Renal cortex interstitium (tissue), 15 donors: Measurements from ENCODE around the gene MFGE8. TPM values are rescaled to one million over a fixed set of nuclear protein-coding genes. Genes with fewer than 3 reads are reported as not detected.
"Not testable (repeated sequence)": the region's sequence is repeated elsewhere in the genome, so short reads cannot be mapped to it uniquely, and the experiment has no call there.

Experiments used
- DNase-seq, 11 donors: peaks; one replicate each; pipeline ENCODE4 v3.0.0-alpha.2; 2013; ENCODE audit warnings: low read depth in 9 of 11, low spot score in 4 of 11; ENCODE audit errors: extremely low read depth in 1 of 11
- long read RNA-seq, 16 experiments: transcript quantifications; one replicate each; lab custom pipeline, GENCODE V29; 2026
- polyA plus RNA-seq, 3 donors: library from polyadenylated mRNA; unstranded; fragments of 120-200 nt; gene quantifications; one replicate each; pipeline ENCODE4 v1.2.1, GENCODE V29; 2013; ENCODE audit not compliant: insufficient read length in 3 of 3

The MFGE8 gene, protein sequence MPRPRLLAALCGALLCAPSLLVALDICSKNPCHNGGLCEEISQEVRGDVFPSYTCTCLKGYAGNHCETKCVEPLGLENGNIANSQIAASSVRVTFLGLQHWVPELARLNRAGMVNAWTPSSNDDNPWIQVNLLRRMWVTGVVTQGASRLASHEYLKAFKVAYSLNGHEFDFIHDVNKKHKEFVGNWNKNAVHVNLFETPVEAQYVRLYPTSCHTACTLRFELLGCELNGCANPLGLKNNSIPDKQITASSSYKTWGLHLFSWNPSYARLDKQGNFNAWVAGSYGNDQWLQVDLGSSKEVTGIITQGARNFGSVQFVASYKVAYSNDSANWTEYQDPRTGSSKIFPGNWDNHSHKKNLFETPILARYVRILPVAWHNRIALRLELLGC
- 100 to 1,000 TPM in 2 of 3 donors, 10 to 100 TPM in 1; 84.1 to 136 (median 103) TPM for polyA plus RNA-seq
- long read RNA-seq, donor 1, transcript MFGE8-201 (8 exons, 1,937 nt): major isoform, 17 of 34 reads
- long read RNA-seq, donor 1, partial matches to known transcripts: 11 of 34 reads
- long read RNA-seq, donor 1, other reads (novel, unspliced or antisense): 0 of 34 reads
- long read RNA-seq, donor 2, transcript MFGE8-201 (8 exons, 1,937 nt): major isoform, 19 of 28 reads
- long read RNA-seq, donor 2, partial matches to known transcripts: 0 of 28 reads
- long read RNA-seq, donor 2, other reads (novel, unspliced or antisense): 0 of 28 reads
- long read RNA-seq, donor 3, transcript MFGE8-201 (8 exons, 1,937 nt): major isoform, 21 of 33 reads
- long read RNA-seq, donor 3, partial matches to known transcripts: 7 of 33 reads
- long read RNA-seq, donor 3, other reads (novel, unspliced or antisense): 0 of 33 reads
- long read RNA-seq, donor 4, transcript MFGE8-201 (8 exons, 1,937 nt): major isoform, 21 of 35 reads
- long read RNA-seq, donor 4, transcript MFGE8-217 (1 exons, 2,464 nt): minor isoform, 5 of 35 reads
- long read RNA-seq, donor 4, transcript MFGE8-214 (3 exons, 801 nt): minor isoform, 6 of 35 reads
- long read RNA-seq, donor 4, partial matches to known transcripts: 0 of 35 reads
- long read RNA-seq, donor 4, other reads (novel, unspliced or antisense): 0 of 35 reads
- long read RNA-seq, donor 5: 0 reads
- long read RNA-seq, donor 6, transcript MFGE8-201 (8 exons, 1,937 nt): major isoform, 23 of 47 reads
- long read RNA-seq, donor 6, transcript MFGE8-217 (1 exons, 2,464 nt): minor isoform, 12 of 47 reads
- long read RNA-seq, donor 6, partial matches to known transcripts: 7 of 47 reads
- long read RNA-seq, donor 6, other reads (novel, unspliced or antisense): 0 of 47 reads
- long read RNA-seq, donor 7, transcript MFGE8-201 (8 exons, 1,937 nt): major isoform, 20 of 28 reads
- long read RNA-seq, donor 7, transcript MFGE8-217 (1 exons, 2,464 nt): minor isoform, 6 of 28 reads
- long read RNA-seq, donor 7, partial matches to known transcripts: 0 of 28 reads
- long read RNA-seq, donor 7, other reads (novel, unspliced or antisense): 0 of 28 reads
- long read RNA-seq, donor 8: 0 reads
- long read RNA-seq, donor 9, transcript MFGE8-201 (8 exons, 1,937 nt): major isoform, 22 of 34 reads
- long read RNA-seq, donor 9, partial matches to known transcripts: 5 of 34 reads
- long read RNA-seq, donor 9, other reads (novel, unspliced or antisense): 0 of 34 reads
- long read RNA-seq, donor 10, transcript MFGE8-201 (8 exons, 1,937 nt): major isoform, 26 of 38 reads
- long read RNA-seq, donor 10, partial matches to known transcripts: 6 of 38 reads
- long read RNA-seq, donor 10, other reads (novel, unspliced or antisense): 0 of 38 reads
- long read RNA-seq, donor 11, transcript MFGE8-201 (8 exons, 1,937 nt): major isoform, 13 of 21 reads
- long read RNA-seq, donor 11, partial matches to known transcripts: 0 of 21 reads
- long read RNA-seq, donor 11, other reads (novel, unspliced or antisense): 0 of 21 reads
- long read RNA-seq, donor 12, partial matches to known transcripts: 0 of 8 reads
- long read RNA-seq, donor 12, other reads (novel, unspliced or antisense): 0 of 8 reads
- long read RNA-seq, donor 13: 0 reads
- long read RNA-seq, donor 14, transcript MFGE8-201 (8 exons, 1,937 nt): major isoform, 20 of 25 reads
- long read RNA-seq, donor 14, partial matches to known transcripts: 0 of 25 reads
- long read RNA-seq, donor 14, other reads (novel, unspliced or antisense): 0 of 25 reads
- long read RNA-seq, donor 15, transcript MFGE8-201 (8 exons, 1,937 nt): major isoform, 11 of 15 reads
- long read RNA-seq, donor 15, partial matches to known transcripts: 0 of 15 reads
- long read RNA-seq, donor 15, other reads (novel, unspliced or antisense): 0 of 15 reads
- long read RNA-seq, donor 16, transcript MFGE8-217 (1 exons, 2,464 nt): minor isoform, 23 of 104 reads
- long read RNA-seq, donor 16, transcript MFGE8-214 (3 exons, 801 nt): minor isoform, 11 of 104 reads
- long read RNA-seq, donor 16, transcript MFGE8-201 (8 exons, 1,937 nt): major isoform, 58 of 104 reads
- long read RNA-seq, donor 16, partial matches to known transcripts: 6 of 104 reads
- long read RNA-seq, donor 16, other reads (novel, unspliced or antisense): 0 of 104 reads

DNA sequence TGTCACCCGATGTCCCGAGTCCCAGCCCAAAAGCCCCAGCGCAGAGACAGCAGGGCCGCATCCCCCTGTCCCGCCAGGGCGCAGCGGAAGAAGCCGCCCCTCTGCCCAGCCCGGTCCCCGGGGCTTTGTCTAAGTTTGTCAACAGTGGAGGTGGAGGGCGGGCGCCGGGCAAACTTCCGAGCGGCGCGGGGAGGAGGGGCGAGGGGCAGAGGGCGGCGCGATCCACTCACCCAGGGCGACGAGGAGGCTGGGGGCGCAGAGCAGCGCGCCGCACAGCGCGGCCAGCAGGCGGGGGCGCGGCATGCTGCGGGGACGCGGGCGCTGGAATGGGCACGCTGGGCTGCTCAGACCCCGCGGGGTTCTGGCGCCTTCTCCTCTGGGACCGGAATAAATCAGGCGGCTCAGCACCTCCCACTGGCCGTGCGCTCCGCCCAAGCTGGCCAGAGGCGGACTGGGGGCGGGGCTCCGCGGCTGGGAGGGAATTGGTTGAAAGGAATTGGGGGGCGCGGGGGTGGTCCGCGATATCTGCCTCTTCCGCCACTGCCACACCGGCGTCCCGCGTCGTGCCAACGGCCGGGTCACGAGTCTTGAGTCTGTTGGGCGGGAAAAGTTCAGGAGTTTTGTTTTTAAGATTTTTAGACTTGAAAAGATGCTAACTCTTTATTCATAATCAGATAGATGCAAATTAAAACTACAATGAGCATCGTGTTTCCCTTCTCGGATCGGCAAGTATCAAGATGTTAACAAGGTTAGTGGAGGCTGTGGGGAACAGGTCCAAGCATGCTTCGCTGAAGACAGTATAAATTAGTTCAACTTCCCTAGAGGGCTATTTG lies at the start of gene MFGE8:
Gene MFGE8 (minus strand): TSS at position 363 of the 833 bp plus-strand sequence. CDS start 60 bp downstream, at position 303.
- peak in 6 of 11 donors; percentile 73 to 82 (median 78) for DNase-seq

DNA sequence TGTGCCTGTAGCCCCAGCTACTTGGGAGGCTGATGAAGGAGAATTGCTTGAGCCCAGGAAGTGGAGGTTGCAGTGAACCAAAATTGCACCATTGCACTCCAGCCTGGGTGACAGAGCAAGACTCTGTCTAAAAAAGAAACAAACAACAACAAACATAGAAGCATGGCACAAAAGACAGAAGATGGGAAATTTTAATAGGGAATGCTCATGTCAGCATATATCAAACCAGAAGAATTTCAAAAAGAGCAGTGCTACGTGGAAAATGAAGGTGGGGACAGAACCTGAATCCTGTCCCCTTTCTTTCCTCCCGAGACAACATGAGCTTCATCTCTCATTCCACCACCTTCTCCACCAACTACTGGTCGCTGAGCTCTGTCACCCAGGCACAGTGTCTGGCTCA lies 46.3 kb upstream of the MFGE8 start:
- no peak for DNase-seq

DNA sequence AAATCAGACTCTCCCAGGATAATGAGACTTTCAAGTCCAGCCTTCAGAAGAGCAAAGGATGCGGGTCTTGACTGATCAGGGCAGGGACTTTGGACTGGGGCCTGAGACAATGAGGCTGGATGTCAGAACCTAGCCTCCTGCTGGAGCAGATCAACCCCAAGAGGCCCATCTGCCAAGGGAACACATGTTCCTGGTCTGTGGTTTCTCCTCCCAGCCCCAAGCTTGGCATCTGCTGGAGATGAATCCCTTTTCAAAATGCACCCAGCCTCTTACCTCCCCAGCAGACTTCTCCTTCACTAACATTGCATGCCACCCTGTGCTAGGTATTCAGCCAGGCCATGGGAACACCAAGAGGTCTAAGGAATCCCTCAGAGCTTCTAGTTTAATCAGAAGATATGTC lies 43.7 kb upstream of the MFGE8 start:
- no peak for DNase-seq

DNA sequence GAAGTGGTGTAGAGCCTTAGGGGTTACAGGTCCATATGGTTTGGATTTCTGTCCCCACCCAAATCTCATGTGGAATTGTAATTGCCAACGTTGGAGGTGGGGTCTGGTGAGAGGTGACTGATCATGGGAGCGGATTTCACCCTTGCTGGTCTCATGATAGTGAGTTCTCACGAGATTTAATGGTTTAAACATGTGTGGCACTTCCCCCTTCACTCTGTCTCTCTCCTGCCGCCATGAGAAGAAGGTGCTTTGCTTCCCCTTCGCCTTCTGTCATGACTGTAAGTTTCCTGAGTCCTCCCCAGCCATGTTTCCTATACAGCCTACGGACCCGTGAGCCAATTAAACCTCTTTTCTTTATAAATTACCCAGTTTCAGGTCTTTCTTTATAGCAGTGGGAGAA lies 43.1 kb upstream of the MFGE8 start:
- DNase-seq: no peak

DNA sequence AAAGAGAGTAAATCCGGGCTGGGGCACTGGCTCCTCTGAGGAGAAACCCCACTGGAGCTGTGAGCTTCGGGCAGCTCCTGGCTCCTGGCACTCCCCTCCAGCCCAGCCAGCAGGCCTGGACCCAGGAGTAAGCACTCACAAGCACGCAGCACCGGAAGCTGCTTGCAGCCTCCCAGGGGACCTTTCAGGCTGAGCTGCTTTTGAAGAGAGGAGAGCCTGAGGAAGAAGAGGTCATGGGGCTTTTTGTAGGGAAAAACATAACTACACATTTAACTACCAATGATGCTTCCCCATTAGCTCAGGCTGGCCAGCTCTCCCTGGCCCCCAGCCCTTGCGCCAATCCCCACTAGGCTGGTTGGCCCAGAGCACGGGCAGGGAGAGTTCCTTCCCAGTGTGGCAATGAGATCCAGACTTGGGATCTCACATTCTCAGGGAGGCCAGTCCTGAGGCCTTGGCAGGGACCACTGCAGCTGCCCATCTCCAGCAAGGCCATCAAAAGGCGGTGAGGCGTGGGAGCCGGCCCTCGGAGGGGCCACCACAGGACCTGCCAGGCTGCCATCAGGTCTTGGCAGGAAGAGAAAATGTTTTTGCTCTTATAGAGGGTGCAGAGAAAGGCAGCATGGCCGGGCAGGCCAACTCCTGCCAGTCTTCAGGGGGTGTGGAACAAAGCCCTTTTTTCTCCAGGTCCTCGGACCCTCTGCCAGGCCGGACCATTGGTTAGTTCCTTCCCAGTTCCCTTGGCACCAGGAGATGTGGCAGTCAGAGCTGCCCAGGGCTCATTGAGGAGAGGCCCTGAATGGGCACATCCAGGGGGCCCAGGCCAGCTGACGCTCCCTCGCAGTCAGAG lies 41.5 kb upstream of the MFGE8 start:
- DNase-seq: peak in 2 of 11 donors; percentile 18

DNA sequence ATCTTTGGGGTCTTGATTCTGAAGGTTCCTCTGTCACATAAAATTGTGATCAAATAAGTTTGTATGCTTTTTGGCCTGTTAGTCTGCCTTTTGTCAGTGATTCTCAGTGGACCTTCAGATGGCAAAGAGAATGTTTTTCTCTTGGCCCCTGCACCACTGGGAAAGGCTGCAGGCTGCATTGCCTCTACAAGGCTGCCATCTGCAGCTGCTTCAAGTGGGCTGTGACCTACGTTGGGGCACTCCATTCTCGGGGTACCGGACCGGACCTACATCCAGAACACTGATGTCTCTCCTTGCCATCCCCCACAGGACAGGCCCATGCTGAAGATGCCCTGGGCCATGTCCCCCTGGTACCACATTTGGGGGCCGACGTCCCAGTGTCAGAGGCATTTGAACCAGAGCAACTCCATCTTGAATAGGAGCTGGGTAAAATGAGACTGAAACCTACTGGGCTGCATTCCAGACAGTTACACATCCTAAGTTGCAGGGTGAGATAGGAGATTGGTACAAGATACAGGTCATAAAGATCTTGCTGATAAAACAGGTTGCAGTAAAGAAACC lies 37.5 kb upstream of the MFGE8 start:
- no peak for DNase-seq

DNA sequence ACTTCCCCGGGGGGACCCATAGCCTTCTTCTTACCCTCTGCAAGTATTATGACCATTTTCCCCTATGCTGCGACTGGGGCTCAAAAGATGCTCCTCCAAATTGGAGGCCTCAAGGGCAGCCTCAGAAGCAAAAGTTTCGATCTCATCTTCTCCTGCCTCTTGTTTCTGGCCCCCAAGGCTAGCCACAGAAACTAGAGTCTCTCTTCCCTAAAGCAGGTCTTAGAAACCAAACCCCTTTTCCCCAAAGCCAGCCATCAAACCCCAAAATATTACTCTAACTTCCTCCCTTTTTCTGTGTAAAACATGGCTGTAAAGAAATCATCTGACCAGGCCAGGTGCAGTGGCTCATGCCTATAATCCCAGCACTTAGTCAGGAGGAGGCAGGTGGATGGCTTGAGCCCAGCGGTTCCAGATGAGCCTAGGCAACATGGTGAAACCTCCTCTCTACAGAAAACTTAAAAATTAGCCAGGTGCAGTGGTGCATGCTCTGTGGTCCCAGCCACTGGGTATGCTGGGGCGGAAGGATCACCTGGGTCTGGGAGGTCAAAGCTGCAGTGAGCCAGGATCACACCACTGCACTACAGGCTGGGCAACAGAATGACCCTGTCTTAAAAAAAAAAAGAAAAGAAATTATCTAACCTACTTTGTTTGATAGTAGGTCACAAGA lies 36.7 kb upstream of the MFGE8 start:
- no peak for DNase-seq

DNA sequence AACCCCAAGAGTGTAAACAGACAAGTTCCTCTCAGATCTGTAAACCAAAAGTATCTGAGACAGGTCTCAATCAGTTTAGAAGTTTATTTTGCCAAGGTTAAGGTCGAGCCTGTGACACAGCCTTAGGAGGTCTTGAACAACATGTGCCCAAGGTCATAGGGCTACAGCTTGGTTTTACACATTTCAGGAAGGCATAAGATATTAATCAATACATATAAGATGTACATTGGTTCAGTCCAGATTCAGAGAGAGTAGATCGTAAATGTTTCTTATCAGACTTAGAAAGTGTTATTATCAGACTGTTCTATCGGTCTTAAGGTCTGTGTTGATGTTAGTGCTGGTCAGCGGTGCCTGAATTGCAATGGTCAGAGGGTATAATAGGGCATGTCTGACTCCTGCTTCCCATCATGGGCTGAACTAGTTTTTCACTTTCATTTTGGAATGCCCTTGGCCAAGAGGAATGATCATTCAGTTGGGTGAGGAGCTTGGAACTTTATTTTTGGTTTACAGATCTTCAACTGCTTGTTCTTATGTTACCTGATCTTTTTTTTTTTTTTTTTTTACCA lies 27.0 kb upstream of the MFGE8 start:
- DNase-seq: no peak

DNA sequence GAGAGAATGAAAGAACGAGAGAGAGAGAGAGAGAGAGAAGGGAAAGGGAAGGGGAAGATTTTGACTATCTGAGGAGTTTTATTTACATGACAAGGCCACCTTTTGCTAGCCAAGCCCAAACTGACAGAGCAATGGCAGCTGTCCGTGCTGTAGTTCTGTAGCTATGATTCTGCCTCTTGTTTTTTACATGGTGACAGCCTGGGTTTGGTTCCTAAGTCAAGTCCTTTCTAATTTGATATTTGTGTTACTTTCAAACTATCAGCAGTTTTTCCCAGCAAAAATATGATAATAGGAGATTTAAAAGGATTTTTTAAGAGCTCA lies 26.3 kb upstream of the MFGE8 start:
- DNase-seq: no peak

DNA sequence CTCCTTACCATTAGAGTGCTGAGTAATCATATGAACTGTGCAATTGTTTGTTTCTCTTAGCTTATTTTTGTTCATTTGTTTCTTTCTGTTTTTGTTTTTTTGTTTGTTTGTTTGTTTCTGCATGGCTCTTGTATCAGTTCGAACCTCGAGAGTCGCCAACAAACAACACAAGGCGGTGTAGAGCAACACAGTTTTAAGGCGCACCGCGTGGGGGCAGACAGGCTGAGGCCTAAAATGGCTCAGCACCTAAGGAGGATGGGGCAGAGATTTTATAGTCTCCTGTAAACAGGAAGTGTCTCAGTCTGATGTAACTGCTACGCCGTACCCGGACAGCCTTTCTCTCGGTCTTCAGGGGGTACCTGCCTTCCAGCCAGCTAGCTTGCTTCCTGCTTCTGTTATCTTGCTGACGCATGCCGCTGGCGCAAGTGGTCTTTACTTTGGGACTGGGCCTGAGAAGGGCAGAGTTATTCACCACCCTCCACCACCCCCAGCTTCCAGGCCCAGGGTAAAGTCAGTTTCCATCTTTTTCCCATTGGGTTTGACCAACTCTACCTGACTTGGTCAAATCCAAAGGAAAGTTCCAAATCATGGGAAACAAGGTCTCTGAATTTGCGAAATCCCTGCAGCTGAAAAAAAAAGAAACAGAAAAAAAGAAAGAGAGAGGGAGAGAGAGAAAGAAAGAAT lies 25.8 kb upstream of the MFGE8 start:
- no peak for DNase-seq

DNA sequence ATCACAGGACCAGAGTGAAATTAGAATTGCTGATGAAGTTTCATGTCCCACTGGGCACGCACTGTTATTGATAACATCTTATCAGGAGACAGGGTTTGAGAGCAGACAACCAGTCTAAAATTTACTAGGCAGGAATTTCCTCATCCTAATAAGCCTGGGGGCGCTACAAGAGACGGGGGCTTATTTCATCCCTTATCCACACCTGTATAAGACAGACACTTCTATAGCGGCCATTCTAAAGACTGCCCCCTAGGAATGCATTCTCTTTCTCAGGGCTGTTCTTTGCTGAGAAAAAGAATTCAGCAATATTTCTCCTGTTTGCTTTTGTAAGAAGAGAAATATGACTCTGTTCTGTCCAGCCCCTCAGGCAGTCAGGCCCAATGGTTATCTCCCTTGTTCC lies 21.3 kb upstream of the MFGE8 start:
- DNase-seq: not testable (repeated sequence)

DNA sequence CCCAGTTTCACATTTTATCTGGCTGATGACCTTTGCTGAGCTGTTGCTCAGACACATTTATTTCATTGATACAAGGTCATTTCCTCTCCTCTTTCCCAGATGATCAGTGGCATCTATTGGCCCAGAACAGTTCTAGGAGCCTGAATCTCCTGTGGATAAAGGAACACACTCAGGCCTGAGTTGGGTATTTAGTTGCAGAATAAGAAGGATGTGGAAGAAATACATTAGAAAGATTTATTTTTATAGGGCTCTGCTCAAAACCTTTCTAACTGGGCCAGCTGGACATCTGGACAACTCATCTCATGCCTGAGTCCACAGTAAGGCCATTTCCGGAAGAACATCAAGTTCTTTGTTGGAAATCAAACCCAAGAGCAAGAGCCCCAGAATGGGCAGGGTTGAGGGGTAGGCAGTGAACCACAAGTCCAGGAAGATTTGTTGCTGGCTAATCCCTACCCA lies 19.7 kb upstream of the MFGE8 start:
- DNase-seq: no peak

DNA sequence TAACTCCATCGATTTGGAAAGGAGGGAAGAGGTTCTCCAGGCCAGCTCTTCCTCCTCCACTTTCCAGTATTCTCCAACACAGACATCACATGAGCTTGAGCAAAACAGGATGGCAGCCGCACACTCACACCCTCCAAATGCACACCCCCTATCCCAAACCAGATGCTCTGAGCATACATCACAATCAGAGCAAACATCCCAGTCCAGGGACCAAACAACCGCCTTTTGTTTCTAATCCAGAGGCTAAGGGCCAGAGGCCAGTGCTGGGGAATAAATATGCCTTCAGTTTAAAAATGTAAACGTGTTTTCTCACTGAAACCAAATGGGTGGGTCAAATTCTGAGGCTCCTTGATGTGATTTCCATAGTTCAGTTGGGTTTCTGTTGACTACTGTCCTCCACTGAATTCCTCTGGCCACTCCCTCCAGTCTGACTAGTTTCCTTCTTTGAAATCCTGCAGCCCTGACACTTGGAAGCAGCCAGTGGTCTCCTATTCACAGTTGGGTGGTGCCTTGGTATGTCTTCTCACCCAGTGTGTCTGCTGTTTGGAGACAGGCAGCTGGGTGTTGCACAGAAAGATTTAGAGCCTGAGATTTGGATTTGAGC lies 19.2 kb upstream of the MFGE8 start:
- DNase-seq: no peak
